Stimulated activated CD8-positive, alpha-beta memory T cell treated with anti-CD3 and anti-CD28 coated beads, Interleukin-12 subunit alpha, Interleukin-12 subunit beta, amount 100 ng/mL, for 24 hours (primary cell): ENCODE data around the gene MYADML2.

Experiments
- DNase-seq: peaks from one replicate; pipeline ENCODE4 v3.0.0-alpha.2; 2020; ENCODE audit errors: extremely low read depth

The MYADML2 gene

GRCh38 chr17:81911277-81911961 is 35.6 kb downstream of the MYADML2 start, which contains the start of gene PCYT2:
Gene PCYT2, minus strand, starts transcription at chr17:81911399. Its CDS starts 44 bp downstream, at chr17:81911355.
- DNase-seq, result peak; percentile 82

- no peak for DNase-seq
Observed at GRCh38 chr17:81910840-81911276, 36.2 kb downstream of the MYADML2 start.

- no peak for DNase-seq
Observed at GRCh38 chr17:81909966-81910839, 36.8 kb downstream of the MYADML2 start.

GRCh38 chr17:81909231-81909630 is 37.8 kb downstream of the MYADML2 start:
- no peak for DNase-seq

- no peak for DNase-seq
Observed at GRCh38 chr17:81908793-81909192, 38.2 kb downstream of the MYADML2 start.

GRCh38 chr17:81907219-81908145 is 39.6 kb downstream of the MYADML2 start:
- no peak for DNase-seq

GRCh38 chr17:81906476-81907218 is 40.4 kb downstream of the MYADML2 start:
- DNase-seq, result no peak

- no peak for DNase-seq
Observed at GRCh38 chr17:81905993-81906392, 41.0 kb downstream of the MYADML2 start.

GRCh38 chr17:81905424-81905875 is 41.6 kb downstream of the MYADML2 start:
- no peak for DNase-seq

GRCh38 chr17:81904600-81905423 is 42.2 kb downstream of the MYADML2 start:
- DNase-seq, result no peak

GRCh38 chr17:81903896-81904599 is 43.0 kb downstream of the MYADML2 start:
- no peak for DNase-seq

- DNase-seq, result no peak
Observed at GRCh38 chr17:81903415-81903831, 43.6 kb downstream of the MYADML2 start.

- no peak for DNase-seq
Observed at GRCh38 chr17:81902653-81903414, 44.2 kb downstream of the MYADML2 start.

GRCh38 chr17:81902023-81902652 is 44.9 kb downstream of the MYADML2 start, which contains the start of gene NPB:
Gene NPB, plus strand, starts transcription at chr17:81902238. Its CDS starts 40 bp downstream, at chr17:81902278.
- no peak for DNase-seq

GRCh38 chr17:81901167-81902022 is 45.6 kb downstream of the MYADML2 start:
- DNase-seq, result no peak

GRCh38 chr17:81900181-81900820 is 46.7 kb downstream of the MYADML2 start:
- no peak for DNase-seq
